Measurements from ENCODE around the gene DAPK2. TPM values are rescaled to one million over a fixed set of nuclear protein-coding genes. Genes with fewer than 3 reads are reported as not detected.

DAPK2 gene
- total RNA-seq, 1 donor from 2014 or later: 36.9 TPM

- ATAC-seq: no peak
- intact Hi-C loops (cut with DNase I): no loop called here
- no peak for DNase-seq (ENCODE audit: low spot score)
Measured at GRCh38 chr15:63984331-63984730, 62.0 kb downstream of the DAPK2 start.

- intact Hi-C loops (cut with DNase I): no loop called here
- ATAC-seq (no peak), DNase-seq (ENCODE audit: low spot score) (peak; percentile 9)
Measured at GRCh38 chr15:63983061-63983711, 63.1 kb downstream of the DAPK2 start.

GRCh38 chr15:63982381-63982854 is 63.9 kb downstream of the DAPK2 start:
- ATAC-seq (no peak), DNase-seq (ENCODE audit: low spot score) (no peak)
- intact Hi-C loops (cut with DNase I): no loop called here

DNA sequence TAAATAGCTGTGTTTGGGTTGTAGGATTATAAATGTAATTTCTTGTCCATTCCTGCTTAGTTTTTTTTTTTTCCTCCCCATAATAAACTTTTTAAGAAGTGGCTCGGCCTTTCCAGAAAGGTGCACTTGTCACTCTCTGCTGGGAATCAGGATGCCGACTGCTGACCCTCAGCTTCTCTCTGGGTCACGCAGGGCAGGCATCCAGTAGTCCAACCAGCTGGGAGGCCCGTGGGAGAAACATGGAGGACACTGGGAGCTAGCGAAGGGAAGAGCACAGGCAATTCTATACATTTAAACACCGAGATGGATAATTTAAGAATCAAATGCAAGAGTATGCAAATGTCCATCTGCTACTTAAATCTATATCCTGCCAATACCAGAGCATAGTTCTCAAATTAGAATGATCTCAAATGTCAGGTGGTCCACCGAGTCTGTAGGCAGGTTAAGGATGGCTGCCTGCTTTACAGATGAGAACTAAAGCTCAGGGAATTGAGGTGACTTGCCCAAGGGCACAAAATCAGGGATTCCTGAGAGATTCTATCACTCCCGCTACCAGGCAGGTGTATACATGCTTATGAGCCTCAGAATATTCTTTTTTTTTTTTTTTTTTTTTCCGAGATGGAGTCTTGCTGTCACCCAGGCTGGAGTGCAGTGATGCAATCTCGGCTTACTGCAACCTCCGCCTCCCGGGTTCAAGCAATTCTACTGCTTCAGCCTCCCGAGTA is 64.5 kb downstream of the DAPK2 start:
- DNase-seq (ENCODE audit: low spot score) (no peak), ATAC-seq (no peak)
- intact Hi-C loops (cut with DNase I): no loop called here

DNA sequence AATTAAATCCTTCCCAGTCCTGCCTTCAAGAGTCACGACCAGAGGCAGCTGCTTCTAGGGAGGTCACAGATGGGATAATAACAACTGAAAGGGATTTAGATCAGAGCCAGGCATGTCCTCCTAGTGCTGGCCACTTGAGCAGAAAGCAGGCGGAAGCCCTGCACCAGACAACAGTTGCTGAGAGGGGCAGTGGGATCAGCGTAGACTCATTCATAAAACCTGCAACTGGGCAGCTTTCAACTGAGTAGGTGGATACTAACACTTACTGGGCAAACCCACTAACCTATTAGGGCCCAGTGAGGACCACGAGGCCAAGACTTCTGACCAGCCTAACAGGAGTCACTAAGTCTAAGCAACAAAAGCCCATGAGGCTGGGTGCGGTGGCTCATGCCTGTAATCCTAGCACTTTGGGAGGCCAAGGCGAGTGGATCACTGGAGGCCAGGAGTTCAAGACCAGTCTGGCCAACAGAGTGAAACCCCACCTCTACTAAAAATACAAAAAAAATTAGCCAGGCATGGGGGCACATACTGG is 67.0 kb downstream of the DAPK2 start:
- ATAC-seq (no peak), DNase-seq (ENCODE audit: low spot score) (no peak)
- intact Hi-C loops (cut with DNase I): no loop called here

DNA sequence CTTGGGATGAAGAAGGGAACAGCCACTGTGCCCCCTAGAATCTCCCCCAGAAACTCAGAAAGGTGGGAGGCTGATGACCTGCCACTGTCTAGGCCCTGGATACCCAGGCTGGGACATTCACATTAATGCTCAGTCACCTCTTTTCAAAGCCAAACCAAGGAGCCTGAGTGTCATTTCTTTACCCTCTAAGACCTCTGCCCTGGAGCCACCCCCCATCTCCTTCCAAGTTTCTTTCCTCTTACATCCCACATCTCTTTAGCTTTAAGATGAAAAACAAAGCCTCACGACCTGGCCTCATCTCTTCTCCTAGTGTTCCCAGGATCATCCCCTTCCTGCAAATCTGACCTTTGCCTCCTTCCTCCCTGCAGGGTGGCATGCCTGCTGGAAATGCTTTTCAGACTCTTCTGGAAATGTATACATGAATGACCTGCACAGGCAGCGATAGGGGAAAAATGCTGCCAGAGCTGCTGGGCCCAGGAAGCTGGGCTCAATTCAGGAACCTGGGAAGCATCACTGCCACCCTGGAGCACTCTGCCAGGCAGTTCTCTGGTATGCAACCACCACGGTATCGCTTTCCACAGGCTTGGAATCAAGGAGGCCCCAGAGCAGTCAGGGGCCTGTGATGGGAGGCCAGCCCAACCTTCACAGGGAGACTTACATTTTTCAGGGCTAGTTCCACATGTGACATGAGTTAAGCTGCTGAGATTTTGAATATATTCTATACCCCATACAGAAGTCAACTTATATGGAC is 67.6 kb downstream of the DAPK2 start:
- ATAC-seq: no peak
- DNase-seq (ENCODE audit: low spot score): no peak
- intact Hi-C loops (cut with DNase I): no loop called here

- no peak for DNase-seq (ENCODE audit: low spot score)
- intact Hi-C loops (cut with DNase I): no loop called here
- no peak for ATAC-seq
Measured at GRCh38 chr15:63977119-63977518, 69.2 kb downstream of the DAPK2 start.

- no peak for DNase-seq (ENCODE audit: low spot score)
- intact Hi-C loops (cut with DNase I): no loop called here
- ATAC-seq: no peak
Measured at GRCh38 chr15:63974021-63974420, 72.3 kb downstream of the DAPK2 start.

- no peak for DNase-seq (ENCODE audit: low spot score)
- intact Hi-C loops (cut with DNase I): no loop called here
- no peak for ATAC-seq
Measured at GRCh38 chr15:63973212-63974009, 72.9 kb downstream of the DAPK2 start.

GRCh38 chr15:63972801-63973200 is 73.5 kb downstream of the DAPK2 start:
- intact Hi-C loops (cut with DNase I): no loop called here
- ATAC-seq (no peak), DNase-seq (ENCODE audit: low spot score) (no peak)

GRCh38 chr15:63971904-63972303 is 74.4 kb downstream of the DAPK2 start:
- intact Hi-C loops (cut with DNase I): no loop called here
- no peak for ATAC-seq
- DNase-seq (ENCODE audit: low spot score): no peak

GRCh38 chr15:63971427-63971805 is 74.9 kb downstream of the DAPK2 start:
- intact Hi-C loops (cut with DNase I): no loop called here
- ATAC-seq (peak; percentile 21), DNase-seq (ENCODE audit: low spot score) (no peak)

DNA sequence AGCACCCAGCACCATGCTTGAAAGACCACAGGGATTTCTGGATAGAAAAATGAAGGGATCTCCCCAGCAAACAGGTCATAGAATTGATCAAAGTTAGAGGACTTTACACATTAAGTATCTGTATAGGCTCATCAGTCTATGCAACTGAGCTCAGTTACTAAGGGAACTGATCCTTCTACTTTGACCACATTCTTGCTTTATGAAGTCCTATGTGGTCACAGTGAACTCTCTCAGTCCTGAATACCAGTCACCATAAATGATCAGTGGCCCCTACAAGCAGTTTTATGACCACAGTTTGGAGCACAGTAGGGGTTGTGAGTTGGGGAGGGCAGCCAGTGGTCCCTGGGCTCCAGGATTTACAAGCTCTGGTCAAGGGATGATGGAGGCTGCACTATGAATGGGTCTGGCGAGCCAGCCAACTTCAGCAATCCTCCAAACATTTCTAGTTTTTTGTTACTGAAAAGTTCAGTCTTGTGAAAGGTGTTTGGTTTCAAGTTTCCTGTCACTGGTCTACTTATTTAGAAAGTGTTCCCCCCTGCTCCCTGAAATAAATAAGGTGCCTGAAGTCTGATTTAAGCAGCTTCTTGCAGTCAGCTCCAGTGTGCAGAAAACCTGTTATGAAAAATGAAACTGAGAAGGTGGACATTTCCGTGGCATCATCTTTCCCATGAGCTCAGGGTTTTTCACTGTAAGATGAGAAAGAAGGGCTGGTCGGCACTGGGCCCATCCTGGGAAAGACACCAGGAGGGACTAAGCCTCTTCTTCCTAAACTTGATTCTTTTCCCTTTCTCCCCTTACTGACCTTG is 75.5 kb downstream of the DAPK2 start:
- no peak for ATAC-seq
- intact Hi-C loops (cut with DNase I): no loop called here
- no peak for DNase-seq (ENCODE audit: low spot score)

- DNase-seq (ENCODE audit: low spot score) (no peak), ATAC-seq (peak; percentile 37)
- intact Hi-C loops (cut with DNase I): no loop called here
Measured at GRCh38 chr15:63969652-63970421, 76.4 kb downstream of the DAPK2 start.

GRCh38 chr15:63968700-63969099 is 77.6 kb downstream of the DAPK2 start:
- DNase-seq (ENCODE audit: low spot score): no peak
- intact Hi-C loops (cut with DNase I): no loop called here
- no peak for ATAC-seq

DNA sequence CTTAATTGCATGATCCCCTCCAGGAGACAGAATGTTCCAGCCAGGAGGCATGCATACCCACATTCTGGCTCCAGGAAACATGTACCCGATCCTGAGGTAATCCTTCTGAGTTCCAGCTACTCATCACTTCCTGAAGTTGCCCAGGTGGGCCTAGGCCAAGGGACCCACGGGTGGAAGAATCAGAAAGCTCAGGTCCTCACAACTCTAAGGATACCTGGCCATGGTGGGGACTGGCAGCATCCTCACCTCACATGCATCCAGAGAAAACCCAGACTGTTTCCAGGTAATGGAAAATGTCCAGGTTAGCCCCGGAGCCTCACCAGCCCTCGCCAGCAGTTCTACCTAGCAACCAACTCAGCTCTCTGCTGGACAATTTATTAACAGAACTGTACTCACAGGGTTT is 78.2 kb downstream of the DAPK2 start:
- intact Hi-C loops (cut with DNase I): no loop called here
- ATAC-seq (no peak), DNase-seq (ENCODE audit: low spot score) (no peak)

DNA sequence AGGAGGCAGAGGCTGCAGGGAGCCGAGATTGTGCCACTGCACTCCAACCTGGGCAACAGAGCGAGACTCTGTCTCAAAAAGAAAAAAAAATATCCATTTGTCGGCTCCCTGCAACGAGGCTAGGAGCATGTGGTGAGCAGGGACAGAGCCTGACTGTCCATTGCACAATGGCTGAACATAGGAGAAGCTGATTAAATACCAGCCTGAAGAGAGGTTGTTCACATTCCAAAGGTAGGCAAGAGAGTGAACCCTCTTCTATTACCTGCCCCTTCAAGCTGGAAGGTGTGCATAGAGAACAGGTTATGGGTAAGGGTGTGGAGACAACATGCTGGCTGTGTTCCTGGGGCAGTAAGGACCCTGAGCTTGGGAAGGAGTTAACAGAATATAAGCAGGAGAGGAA is 78.7 kb downstream of the DAPK2 start:
- no peak for DNase-seq (ENCODE audit: low spot score)
- ATAC-seq: no peak
- intact Hi-C loops (cut with DNase I): no loop called here
